HepG2 (cell line): ENCODE measurements around the gene MGA. TPM values are rescaled to one million over a fixed set of nuclear protein-coding genes. Genes with fewer than 3 reads are reported as not detected.

Source experiments
- ARID2 ChIP-seq: sonication (generic); formaldehyde crosslinking; IDR thresholded peaks from 2 replicates; pipeline ENCODE4 v1.8.1; 2022; ENCODE audit warnings: mild to moderate bottlenecking, missing genetic modification reagents, borderline replicate concordance
- ARNTL ChIP-seq: sonication (generic); formaldehyde crosslinking; IDR thresholded peaks from 2 replicates; pipeline ENCODE4 v1.4.0; 2020; ENCODE audit warnings: mild to moderate bottlenecking, missing genetic modification reagents
- CHCHD3 ChIP-seq: sonication (generic); formaldehyde crosslinking; IDR thresholded peaks from 2 replicates; pipeline ENCODE4 v1.8.0; 2022; ENCODE audit warnings: mild to moderate bottlenecking, missing genetic modification reagents, moderate library complexity
- JDP2 ChIP-seq: sonication (generic); formaldehyde crosslinking; IDR thresholded peaks from 2 replicates; pipeline ENCODE4 v1.8.1; 2022; ENCODE audit warnings: missing genetic modification reagents, borderline replicate concordance
- JUNB ChIP-seq: sonication (generic); formaldehyde crosslinking; IDR thresholded peaks from 2 replicates; pipeline ENCODE4 v1.8.0; 2022; ENCODE audit warnings: missing genetic modification reagents, mild to moderate bottlenecking, borderline replicate concordance
- KLF16 ChIP-seq, 2 experiments: sonication (generic) in 1 of 2; formaldehyde crosslinking in 1 of 2; IDR thresholded peaks; 2 replicates each; pipeline versions ENCODE4 v1.6.1 to v1.8.0; 2016 to 2023; ENCODE audit warnings: missing genetic modification reagents in 2 of 2, missing compliant biosample characterization in 1 of 2
- MXD3 ChIP-seq: IDR thresholded peaks from 2 replicates; pipeline ENCODE4 v1.6.1; 2016; ENCODE audit warnings: mild to moderate bottlenecking, missing biosample characterization, missing genetic modification reagents
- MYC ChIP-seq: sonication (generic); formaldehyde crosslinking; IDR thresholded peaks from 2 replicates; pipeline ENCODE4 v1.9.0; 2021; ENCODE audit warnings: missing genetic modification reagents, borderline replicate concordance
- NFYC ChIP-seq: IDR thresholded peaks from 2 replicates; pipeline ENCODE4 v1.6.1; 2016; ENCODE audit warnings: missing genetic modification reagents, missing compliant biosample characterization
- NR3C1 ChIP-seq: sonication (generic); formaldehyde crosslinking; IDR thresholded peaks from 2 replicates; pipeline ENCODE4 v1.4.0; 2020; ENCODE audit warnings: missing genetic modification reagents
- REXO4 ChIP-seq: sonication (generic); formaldehyde crosslinking; IDR thresholded peaks from 2 replicates; pipeline ENCODE4 v1.8.0; 2022; ENCODE audit warnings: missing genetic modification reagents, mild to moderate bottlenecking, borderline replicate concordance
- RFXANK ChIP-seq: IDR thresholded peaks from 2 replicates; pipeline ENCODE4 v1.6.1; 2016
- SATB2 ChIP-seq: sonication (generic); formaldehyde crosslinking; IDR thresholded peaks from 2 replicates; pipeline ENCODE4 v1.5.0; 2020; ENCODE audit warnings: missing genetic modification reagents
- SRF ChIP-seq: IDR thresholded peaks from 2 replicates; pipeline ENCODE4 v1.6.1; 2011; ENCODE audit warnings: mild to moderate bottlenecking, low read depth, low read length, moderate library complexity
- TCF7L2 ChIP-seq: IDR thresholded peaks from 2 replicates; pipeline ENCODE4 v1.6.1; 2011; ENCODE audit warnings: mild to moderate bottlenecking, low read depth, low read length, moderate library complexity
- TSC22D2 ChIP-seq: sonication (generic); formaldehyde crosslinking; IDR thresholded peaks from 2 replicates; pipeline ENCODE4 v1.5.1; 2020; ENCODE audit warnings: missing genetic modification reagents, mild to moderate bottlenecking, borderline replicate concordance
- ZBTB7A ChIP-seq: sonication (generic); formaldehyde crosslinking; IDR thresholded peaks from 2 replicates; pipeline ENCODE4 v1.8.0; 2022; ENCODE audit warnings: mild to moderate bottlenecking, missing genetic modification reagents
- ZNF121 ChIP-seq: sonication (generic); formaldehyde crosslinking; IDR thresholded peaks from 2 replicates; pipeline ENCODE4 v1.5.0; 2020; ENCODE audit warnings: mild to moderate bottlenecking, missing genetic modification reagents
- ZNF350 ChIP-seq: sonication (generic); formaldehyde crosslinking; IDR thresholded peaks from 2 replicates; pipeline ENCODE4 v1.4.0; 2020; ENCODE audit warnings: mild to moderate bottlenecking, low read depth, missing genetic modification reagents, borderline replicate concordance
- ZNF703 ChIP-seq: sonication (generic); formaldehyde crosslinking; IDR thresholded peaks from 2 replicates; pipeline ENCODE4 v1.5.1; 2020; ENCODE audit warnings: missing genetic modification reagents, mild to moderate bottlenecking, moderate library complexity, borderline replicate concordance
- ZNF816 ChIP-seq: sonication (generic); formaldehyde crosslinking; IDR thresholded peaks from 2 replicates; pipeline ENCODE4 v1.8.0; 2022; ENCODE audit warnings: missing genetic modification reagents, mild to moderate bottlenecking, borderline replicate concordance
- polyA plus RNA-seq, 8 experiments: library from polyadenylated mRNA; depleted of rRNA in 3 of 8; stranded (reverse) in 7 of 8; unstranded in 1 of 8; fragments of >200 nt; fragmentation: Illumina TruSeq in 4 of 8; extraction: Trizol in 4 of 8; gene quantifications; 2 replicates each; pipeline versions ENCODE4 v1.2.1 to v1.2.3, GENCODE V29; 2011 to 2016; ENCODE audit warnings: low read depth in 4 of 8, missing spikeins in 1 of 8, mixed read lengths in 1 of 8; ENCODE audit not compliant: insufficient read depth in 1 of 8
- total RNA-seq, 5 experiments: library from RNA; depleted of rRNA; stranded (reverse); fragments of >200 nt; fragmentation: Illumina TruSeq; extraction: Trizol; gene quantifications; 2 replicates each; pipeline ENCODE4 v1.2.3, GENCODE V29; 2016; ENCODE audit warnings: low read depth in 1 of 5
- TF ChIP-seq, protein P1 (sequence below): sonication (generic); formaldehyde crosslinking; IDR thresholded peaks from 2 replicates; pipeline ENCODE4 v1.4.0; 2020; ENCODE audit warnings: missing genetic modification reagents, borderline replicate concordance
- TF ChIP-seq, protein P2 (sequence below): sonication (generic); formaldehyde crosslinking; IDR thresholded peaks from 2 replicates; pipeline ENCODE4 v1.4.0; 2020; ENCODE audit warnings: missing genetic modification reagents
- TF ChIP-seq, protein P3 (sequence below): sonication (generic); formaldehyde crosslinking; IDR thresholded peaks from 2 replicates; pipeline ENCODE4 v1.5.0; 2020; ENCODE audit warnings: missing genetic modification reagents

The MGA gene
- total and polyA plus RNA-seq, 2 of the 13 experiments (the other 11 are each of a cell fraction or from before 2014, with no cell fraction given), result 5.3 to 59.0 TPM

GRCh38 chr15:41774062-41774881 is 114.1 kb downstream of the MGA start, which contains the start of gene MAPKBP1 (continued):
- TF ChIP-seq NR3C1 (no peak), SATB2 (no peak), REXO4 (CRISPR knock-in tag) (no peak), JDP2 (CRISPR knock-in tag) (no peak), TSC22D2 (CRISPR knock-in tag) (peak; percentile 89; the same call in 1 of the 2 replicates), ARNTL (peak; percentile 72; the same call in 1 of the 2 replicates), ZNF703 (CRISPR knock-in tag) (no peak; the same call in 1 of the 2 replicates), ZBTB7A (peak; percentile 65; the same call in 1 of the 2 replicates), MYC (peak; percentile 91; the same call in 1 of the 2 replicates), RFXANK (CRISPR knock-in tag) (no peak), TCF7L2 (no peak), JUNB (CRISPR knock-in tag) (no peak), NFYC (CRISPR knock-in tag) (peak; percentile 62), ZNF350 (CRISPR knock-in tag) (peak; percentile 97), CHCHD3 (no peak), ZNF121 (no peak; the same call in 1 of the 2 replicates), SRF (peak; percentile 94), ZNF816 (CRISPR knock-in tag) (no peak), ARID2 (peak; percentile 96), MXD3 (CRISPR knock-in tag) (peak; percentile 39; the same call in 1 of the 2 replicates), KLF16 (CRISPR knock-in tag; IDR thresholded peaks at IDR 0.05) (peak in 1 of 2 experiments; percentile 93; a peak in 2 of 4 replicates)
- TF ChIP-seq, protein P1, sequence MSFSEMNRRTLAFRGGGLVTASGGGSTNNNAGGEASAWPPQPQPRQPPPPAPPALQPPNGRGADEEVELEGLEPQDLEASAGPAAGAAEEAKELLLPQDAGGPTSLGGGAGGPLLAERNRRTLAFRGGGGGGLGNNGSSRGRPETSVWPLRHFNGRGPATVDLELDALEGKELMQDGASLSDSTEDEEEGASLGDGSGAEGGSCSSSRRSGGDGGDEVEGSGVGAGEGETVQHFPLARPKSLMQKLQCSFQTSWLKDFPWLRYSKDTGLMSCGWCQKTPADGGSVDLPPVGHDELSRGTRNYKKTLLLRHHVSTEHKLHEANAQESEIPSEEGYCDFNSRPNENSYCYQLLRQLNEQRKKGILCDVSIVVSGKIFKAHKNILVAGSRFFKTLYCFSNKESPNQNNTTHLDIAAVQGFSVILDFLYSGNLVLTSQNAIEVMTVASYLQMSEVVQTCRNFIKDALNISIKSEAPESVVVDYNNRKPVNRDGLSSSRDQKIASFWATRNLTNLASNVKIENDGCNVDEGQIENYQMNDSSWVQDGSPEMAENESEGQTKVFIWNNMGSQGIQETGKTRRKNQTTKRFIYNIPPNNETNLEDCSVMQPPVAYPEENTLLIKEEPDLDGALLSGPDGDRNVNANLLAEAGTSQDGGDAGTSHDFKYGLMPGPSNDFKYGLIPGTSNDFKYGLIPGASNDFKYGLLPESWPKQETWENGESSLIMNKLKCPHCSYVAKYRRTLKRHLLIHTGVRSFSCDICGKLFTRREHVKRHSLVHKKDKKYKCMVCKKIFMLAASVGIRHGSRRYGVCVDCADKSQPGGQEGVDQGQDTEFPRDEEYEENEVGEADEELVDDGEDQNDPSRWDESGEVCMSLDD (CRISPR knock-in tag), result 0 out of 2 replicates have a peak, but pooled peaks have one; percentile 45
- TF ChIP-seq, protein P2, sequence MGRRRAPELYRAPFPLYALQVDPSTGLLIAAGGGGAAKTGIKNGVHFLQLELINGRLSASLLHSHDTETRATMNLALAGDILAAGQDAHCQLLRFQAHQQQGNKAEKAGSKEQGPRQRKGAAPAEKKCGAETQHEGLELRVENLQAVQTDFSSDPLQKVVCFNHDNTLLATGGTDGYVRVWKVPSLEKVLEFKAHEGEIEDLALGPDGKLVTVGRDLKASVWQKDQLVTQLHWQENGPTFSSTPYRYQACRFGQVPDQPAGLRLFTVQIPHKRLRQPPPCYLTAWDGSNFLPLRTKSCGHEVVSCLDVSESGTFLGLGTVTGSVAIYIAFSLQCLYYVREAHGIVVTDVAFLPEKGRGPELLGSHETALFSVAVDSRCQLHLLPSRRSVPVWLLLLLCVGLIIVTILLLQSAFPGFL (CRISPR knock-in tag), result no peak
- TF ChIP-seq, protein P3, sequence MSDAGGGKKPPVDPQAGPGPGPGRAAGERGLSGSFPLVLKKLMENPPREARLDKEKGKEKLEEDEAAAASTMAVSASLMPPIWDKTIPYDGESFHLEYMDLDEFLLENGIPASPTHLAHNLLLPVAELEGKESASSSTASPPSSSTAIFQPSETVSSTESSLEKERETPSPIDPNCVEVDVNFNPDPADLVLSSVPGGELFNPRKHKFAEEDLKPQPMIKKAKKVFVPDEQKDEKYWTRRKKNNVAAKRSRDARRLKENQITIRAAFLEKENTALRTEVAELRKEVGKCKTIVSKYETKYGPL (CRISPR knock-in tag), result no peak
